Measurements from ENCODE around the gene PLXNB3.

The PLXNB3 gene

DNA sequence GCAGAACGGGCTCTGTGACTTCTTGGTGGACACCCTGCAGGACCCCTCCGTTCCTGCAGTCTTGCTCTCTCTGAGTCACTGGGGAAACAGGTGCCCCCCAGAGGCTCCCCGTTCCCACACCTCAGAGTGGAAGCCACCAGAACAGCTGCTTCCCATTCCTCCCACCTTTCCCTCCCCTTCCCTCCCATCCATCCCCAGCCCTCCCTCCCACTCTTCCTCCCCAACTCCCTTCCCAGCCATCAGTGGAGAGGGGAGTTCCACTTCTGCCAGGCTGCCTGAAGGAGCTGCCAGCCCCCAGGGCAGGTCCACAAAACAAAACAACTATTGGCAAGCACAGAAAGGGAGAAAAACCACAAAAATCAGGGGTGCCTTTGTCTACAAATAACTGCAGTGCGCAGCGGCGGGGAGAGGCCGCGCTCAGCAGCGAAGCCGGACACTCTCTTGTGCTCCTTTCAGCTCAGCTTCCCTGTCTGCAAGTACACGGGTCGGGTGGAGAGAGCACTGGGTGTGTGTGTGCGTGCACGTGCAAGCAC lies 38.5 kb downstream of the PLXNB3 start:
- no peak overlapping the region for H3K4me3 ChIP-seq (ENCODE audit: low read depth, low read length)
- ChIA-PET CTCF (no interaction called here), POLR2A (interaction anchor here (1.7 kb wide), 1 partner anchor 8 kb away, joined by 8 read pairs; the partner anchor contains the start of genes IDH3G and SSR4)
- no peak for DNase-seq (ENCODE audit: low read depth, low spot score)
- TF ChIP-seq, protein P1, sequence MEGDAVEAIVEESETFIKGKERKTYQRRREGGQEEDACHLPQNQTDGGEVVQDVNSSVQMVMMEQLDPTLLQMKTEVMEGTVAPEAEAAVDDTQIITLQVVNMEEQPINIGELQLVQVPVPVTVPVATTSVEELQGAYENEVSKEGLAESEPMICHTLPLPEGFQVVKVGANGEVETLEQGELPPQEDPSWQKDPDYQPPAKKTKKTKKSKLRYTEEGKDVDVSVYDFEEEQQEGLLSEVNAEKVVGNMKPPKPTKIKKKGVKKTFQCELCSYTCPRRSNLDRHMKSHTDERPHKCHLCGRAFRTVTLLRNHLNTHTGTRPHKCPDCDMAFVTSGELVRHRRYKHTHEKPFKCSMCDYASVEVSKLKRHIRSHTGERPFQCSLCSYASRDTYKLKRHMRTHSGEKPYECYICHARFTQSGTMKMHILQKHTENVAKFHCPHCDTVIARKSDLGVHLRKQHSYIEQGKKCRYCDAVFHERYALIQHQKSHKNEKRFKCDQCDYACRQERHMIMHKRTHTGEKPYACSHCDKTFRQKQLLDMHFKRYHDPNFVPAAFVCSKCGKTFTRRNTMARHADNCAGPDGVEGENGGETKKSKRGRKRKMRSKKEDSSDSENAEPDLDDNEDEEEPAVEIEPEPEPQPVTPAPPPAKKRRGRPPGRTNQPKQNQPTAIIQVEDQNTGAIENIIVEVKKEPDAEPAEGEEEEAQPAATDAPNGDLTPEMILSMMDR (IDR thresholded peaks at IDR 0.05; ENCODE audit: insufficient read depth, low read length, missing control alignments) = no peak

DNA sequence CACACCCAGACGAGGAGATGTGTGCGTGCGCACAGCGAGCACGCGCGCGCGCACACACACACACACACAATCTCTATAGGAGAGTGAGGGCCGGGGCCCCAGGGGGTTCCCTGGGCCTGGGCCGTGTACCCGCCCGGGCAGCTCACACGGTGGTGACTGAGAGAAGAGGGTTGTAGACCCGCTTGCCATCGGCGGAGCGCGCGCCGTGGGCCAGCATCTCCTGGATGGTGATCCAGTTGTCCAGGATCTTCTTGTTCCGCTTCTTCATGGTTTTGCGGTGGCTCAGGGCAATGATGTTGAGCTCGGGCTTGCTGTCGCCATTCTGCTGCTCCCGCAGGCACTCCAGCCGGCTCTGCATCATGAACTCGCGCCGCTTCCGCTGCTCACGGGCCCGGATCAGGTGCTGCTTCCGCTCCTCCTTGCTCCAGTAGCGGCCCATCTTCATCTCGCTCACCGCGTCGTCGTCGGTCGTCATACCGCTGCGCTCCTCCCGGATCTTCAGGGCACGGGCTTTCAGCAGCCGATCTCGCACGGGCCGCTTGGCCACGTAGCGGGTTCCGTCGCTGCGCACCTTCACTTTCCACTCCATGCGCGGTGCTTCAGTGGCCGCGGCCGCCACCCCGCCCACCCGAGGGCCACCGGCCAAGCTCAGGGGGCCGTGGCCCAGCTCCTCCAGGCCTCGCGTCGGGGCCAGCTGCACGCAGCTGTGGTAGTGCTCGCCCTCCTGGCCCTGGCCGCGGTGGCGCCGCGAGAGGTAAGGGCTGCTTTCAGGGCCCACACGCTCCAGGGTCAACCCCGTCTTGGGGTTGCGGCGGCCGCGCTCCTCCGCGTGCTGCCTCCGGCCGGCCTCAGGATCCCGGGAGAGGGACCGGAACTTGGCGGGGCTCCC lies 39.4 kb downstream of the PLXNB3 start:
- POLR2A ChIA-PET = interaction anchor here (1.2 to 1.7 kb wide), 2 partner anchors 9 kb away, joined by 5 to 8 read pairs; partner anchors contain the start of genes IDH3G and SSR4
- no peak overlapping the region for H3K4me3 ChIP-seq (ENCODE audit: low read depth, low read length)
- DNase-seq (ENCODE audit: low read depth, low spot score) = no peak
- CTCF ChIA-PET = no interaction called here
- TF ChIP-seq, protein P1 (IDR thresholded peaks at IDR 0.05; ENCODE audit: insufficient read depth, low read length, missing control alignments) = no peak

DNA sequence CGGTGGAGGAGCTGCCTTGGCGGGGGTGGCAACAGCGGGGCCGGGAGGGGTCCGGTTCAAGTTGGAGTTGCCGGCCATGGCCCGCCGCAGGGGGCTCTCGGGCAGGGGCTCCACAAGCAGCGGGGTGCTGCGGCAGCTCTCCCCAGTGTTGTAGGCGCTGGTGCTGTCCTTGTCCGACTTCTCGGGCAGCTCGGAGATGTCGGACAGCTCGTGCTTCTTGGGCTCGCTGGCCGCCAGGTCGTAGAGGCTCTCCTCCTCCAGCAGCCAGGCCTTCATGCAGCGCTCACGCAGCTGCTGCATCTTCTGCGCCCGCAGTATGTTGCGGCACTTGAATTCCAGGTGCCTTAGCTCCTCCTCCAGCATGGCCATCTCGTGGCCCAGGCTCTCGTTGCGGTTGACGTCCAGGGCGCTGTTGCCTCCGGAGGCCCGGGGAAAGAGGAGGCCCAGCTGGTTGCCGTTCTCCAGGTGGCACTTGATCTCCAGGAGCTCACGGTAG lies 40.1 kb downstream of the PLXNB3 start:
- TF ChIP-seq, protein P1 (IDR thresholded peaks at IDR 0.05; ENCODE audit: insufficient read depth, low read length, missing control alignments) = no peak
- CTCF ChIA-PET = no interaction called here
- DNase-seq (ENCODE audit: low read depth, low spot score) = no peak
- POLR2A ChIA-PET = interaction anchor here (1.2 kb wide), 1 partner anchor 10 kb away, joined by 5 read pairs; the partner anchor contains the start of genes IDH3G and SSR4
- H3K4me3 ChIP-seq (ENCODE audit: low read depth, low read length) = no peak overlapping the region

DNA sequence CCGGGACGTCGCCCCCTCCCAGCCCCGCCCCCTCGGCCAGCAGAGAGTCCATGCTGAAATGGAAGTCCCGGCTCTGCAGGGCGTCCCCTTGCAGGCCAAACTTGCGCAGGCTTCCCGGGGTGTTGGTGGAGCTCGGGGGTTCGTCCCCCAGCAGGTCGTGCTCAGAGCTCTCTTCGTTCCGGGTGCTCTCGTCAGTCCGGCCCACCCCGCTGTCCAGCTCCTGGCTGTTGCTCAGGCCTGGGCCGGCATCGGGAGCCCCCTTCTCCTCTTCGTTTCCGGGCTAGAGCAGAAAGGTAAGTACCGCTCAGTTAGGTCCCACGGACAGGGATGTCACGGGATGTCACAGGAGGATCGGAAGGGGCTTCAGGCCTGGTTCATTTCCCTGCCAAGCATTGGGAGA lies 40.6 kb downstream of the PLXNB3 start:
- CTCF ChIA-PET = no interaction called here
- POLR2A ChIA-PET = interaction anchor here (1.2 kb wide), 1 partner anchor 10 kb away, joined by 5 read pairs; the partner anchor contains the start of genes IDH3G and SSR4
- no peak overlapping the region for H3K4me3 ChIP-seq (ENCODE audit: low read depth, low read length)
- TF ChIP-seq, protein P1 (IDR thresholded peaks at IDR 0.05; ENCODE audit: insufficient read depth, low read length, missing control alignments) = no peak
- no peak for DNase-seq (ENCODE audit: low read depth, low spot score)

DNA sequence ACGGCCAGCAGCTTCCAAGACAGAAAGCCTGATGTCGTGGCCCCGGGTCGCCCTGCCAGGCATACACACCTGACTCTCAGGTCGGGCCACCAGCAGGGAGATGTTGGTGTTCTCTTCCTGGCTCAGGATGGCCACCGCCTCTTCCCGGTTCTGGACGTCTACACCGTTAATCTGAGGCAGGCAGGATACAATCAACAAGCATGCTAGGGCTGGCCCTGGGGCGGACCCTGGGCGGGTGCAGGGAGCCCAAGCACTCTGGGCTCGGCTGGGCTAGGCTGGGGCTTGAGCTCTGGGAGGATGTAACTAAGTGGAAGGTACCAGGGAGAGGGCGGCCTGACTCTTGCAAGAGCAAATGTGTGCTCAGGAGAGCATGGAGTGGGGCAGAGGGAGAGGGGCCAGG lies 41.4 kb downstream of the PLXNB3 start:
- ChIA-PET POLR2A (no interaction called here), CTCF (no interaction called here)
- TF ChIP-seq, protein P1 (IDR thresholded peaks at IDR 0.05; ENCODE audit: insufficient read depth, low read length, missing control alignments) = no peak
- H3K4me3 ChIP-seq (ENCODE audit: low read depth, low read length) = no peak overlapping the region
- DNase-seq (ENCODE audit: low read depth, low spot score) = no peak

DNA sequence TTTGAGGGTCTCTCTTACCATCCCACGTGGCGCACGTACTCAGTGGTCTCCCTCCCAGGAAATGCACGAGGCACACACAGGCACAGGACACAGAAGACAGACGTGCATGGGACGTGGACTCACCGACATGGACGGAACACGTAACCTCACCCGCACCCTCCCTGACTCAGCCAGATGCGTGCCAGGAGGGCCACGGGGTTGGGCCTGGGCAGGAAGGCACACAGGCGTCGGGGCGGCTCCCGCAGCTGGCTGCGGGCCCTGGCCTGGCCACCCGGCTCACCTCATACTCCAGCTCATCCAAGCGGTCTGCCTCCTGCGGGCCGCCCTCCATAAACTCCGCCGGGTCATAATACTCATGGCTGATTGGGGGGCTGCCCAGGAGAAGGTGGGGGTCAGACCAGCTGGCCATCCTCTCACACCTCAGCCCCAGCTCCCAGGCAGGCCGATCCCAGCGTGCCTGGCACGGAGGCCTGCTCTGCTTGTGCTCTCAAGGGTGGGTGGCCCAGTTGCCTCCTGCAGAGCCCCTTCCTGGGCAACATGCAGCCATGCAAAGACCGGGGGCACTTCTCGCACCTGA lies 43.0 kb downstream of the PLXNB3 start:
- POLR2A ChIA-PET = no interaction called here
- CTCF ChIA-PET = no interaction called here
- TF ChIP-seq, protein P1 (IDR thresholded peaks at IDR 0.05; ENCODE audit: insufficient read depth, low read length, missing control alignments) = no peak
- H3K4me3 ChIP-seq (ENCODE audit: low read depth, low read length) = no peak overlapping the region
- no peak for DNase-seq (ENCODE audit: low read depth, low spot score)
